NCI-H1105 (cell line): Measurements from ENCODE around the gene TMEM207.
"Not testable (repeated sequence)": the region's sequence is repeated elsewhere in the genome, so short reads cannot be mapped to it uniquely, and the experiment has no call there.

Source experiments
- DNase-seq: peaks from one replicate; lab custom pipeline; 2025; lab: John Stamatoyannopoulos, UW

The TMEM207 gene

GRCh38 chr3:190449801-190450200, at the start of gene TMEM207:
TMEM207 (minus strand) TSS chr3:190449901; CDS start chr3:190449809, 92 bp downstream.
- DNase-seq = no peak

GRCh38 chr3:190499122-190499521, 49.4 kb upstream of the TMEM207 start:
- DNase-seq = no peak

DNA sequence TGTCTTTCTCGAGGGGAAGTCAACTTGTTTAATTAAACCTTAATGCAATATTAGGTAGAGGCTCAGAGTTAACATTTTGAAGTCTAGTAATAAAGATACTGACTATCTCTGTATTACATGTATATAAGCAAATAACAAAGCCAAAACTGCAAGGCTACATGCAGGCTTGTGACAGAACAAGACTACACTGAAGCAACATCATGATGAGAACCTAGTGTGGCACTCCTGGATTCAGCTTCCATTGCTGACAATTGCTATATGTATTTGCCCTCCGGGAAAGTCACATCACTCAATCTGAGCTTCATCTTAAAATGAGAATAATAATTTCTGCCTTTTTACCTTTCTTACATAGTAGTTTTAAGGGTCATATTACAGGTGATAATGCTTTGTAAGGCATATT, 48.6 kb upstream of the TMEM207 start:
- no peak for DNase-seq

DNA sequence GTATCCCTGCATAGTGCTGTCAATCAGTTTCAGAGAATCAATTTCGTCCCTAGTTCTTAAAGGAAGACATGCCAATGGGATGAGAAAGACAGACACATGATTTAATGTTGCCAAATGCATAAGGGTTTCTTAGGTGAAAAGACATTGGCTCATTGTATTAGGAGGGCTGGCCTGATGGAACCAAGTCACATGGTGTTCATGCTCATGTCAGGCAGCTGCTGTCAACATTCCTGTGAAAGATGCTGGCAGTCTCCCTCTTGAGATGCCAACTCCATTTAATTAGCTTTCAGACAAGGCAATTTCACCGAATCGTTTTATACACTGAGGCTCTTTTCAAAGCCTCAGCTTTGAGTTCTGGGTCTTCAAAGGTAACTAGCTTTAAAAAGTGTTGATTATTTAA, 48.1 kb upstream of the TMEM207 start:
- DNase-seq = peak; percentile 55

DNA sequence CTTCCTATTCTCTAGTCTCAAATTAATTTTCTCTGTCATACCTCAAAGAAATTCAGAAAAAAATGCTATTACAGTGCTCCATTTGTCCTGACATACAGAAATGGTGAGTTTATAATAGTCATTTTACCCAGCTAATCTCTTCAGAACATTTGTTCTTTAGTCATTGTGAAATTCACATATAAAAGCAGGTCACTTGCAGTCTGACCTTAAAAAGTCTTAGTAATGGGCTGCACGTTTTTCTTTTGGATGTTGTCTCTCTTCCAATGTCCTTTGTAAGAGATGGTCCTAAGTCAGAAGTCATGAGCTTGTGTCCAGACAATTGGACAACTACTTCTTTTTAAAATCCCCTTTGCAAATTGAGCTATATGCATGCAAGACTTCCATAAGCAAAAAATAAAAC, 47.2 kb upstream of the TMEM207 start:
- DNase-seq = no peak

DNA sequence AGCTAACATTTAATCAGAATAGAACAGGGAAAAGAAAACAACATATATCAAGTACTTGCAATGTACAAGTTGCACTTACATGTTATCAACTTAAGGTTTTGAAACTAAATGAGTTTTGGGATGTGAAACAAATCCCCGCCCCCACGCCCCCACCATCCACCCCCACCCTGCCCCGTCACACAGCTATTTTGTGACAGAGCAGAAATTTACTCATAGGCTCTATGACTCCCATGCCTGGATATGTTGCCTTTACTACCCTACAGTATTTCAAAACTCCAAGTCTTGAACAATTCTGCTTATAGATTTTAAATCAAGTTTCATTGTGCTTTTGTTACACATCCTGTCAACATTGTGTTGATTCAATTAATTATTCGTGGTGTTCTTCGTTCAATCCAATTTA, 46.1 kb upstream of the TMEM207 start:
- no peak for DNase-seq

DNA sequence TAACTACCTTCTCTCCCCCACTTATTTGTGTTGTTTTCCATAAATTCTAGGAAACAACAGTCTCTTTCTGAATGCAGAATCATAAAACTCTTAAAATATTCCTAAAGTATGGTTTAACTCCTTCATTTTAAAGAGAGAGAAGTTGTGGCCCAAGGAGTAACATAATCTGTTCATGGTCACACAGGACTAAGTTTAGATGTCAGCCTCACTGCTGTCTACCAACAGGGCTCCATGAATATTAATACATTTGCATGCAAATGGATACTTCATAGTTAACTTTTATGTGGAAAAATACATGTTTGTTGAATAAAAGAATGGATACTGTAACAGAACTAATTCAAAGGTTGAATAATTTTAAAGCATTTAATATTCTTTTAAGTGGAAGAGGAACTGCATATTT, 45.7 kb upstream of the TMEM207 start:
- no peak for DNase-seq

DNA sequence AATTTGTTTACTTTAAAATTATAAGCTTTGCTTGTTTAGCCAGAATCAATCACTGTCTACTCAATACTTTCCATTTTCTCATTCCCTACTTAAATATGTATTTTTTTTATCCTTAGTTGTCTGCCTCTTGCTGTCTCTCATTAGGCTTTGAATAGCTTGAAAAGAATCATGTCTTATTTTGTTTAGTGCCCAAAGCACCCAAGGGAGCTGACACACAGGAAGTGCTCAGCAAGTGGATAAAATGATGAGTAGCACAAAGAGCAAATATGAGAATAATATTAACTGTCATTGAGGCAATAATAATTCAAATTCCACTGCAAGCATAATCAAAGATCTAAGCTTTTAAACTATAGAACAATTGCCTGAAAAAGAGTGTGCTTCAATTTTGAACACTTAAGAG, 45.2 kb upstream of the TMEM207 start:
- DNase-seq = no peak

GRCh38 chr3:190492966-190493365, 43.3 kb upstream of the TMEM207 start:
- no peak for DNase-seq

- no peak for DNase-seq
Observed at GRCh38 chr3:190492129-190492528, 42.4 kb upstream of the TMEM207 start.

- DNase-seq = no peak
Observed at GRCh38 chr3:190491533-190492054, 41.9 kb upstream of the TMEM207 start.

- no peak for DNase-seq
Observed at GRCh38 chr3:190486908-190487607, 37.4 kb upstream of the TMEM207 start.

DNA sequence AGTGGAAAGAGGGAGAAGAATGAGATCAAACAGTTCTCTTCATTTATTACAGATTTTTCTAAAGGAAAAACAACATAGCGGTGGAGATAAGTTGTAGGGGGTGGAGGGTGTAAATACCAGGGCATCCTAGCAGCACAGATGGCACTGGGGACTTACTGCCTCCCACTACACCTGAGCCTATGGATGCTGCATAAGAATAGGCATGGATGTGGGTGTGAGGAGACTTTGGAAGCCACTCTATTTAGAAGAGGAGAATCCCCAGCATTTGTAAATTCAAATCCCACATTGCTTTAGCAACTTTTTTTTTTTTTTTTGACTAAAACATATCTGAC, 36.8 kb upstream of the TMEM207 start:
- DNase-seq = no peak

DNA sequence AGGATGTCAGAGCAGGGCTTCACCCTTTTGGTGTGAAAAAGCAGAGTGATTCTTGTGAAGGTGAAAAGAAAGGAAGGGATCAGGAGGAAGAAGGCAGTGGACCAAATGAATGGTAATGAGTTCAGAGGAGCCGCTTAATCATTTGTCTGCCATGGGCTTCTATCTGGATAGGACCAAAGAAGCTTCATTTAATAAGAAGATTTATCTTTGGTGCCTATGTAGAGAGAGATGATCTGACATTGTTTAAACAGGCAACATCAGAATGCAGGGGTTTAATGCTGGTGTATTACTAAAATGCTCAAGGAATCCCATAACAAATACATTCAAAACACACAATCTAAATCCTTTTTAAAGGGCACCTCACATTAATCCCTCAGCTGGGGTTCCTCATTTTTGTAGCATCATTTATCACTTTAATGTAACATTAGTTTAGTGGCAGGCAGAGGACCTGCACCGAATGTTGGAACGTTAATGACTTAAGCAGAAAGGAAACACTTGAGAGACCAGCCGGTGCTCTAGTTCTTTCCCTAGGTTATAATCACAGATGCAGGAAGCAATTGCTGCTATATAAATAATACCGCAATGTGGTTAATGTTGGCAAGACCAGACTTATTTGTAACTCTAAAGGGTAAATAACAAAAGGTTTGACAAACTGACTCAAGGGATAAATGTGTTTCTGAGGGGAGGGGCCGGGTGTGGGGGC, 36.3 kb upstream of the TMEM207 start:
- DNase-seq = peak; percentile 28

DNA sequence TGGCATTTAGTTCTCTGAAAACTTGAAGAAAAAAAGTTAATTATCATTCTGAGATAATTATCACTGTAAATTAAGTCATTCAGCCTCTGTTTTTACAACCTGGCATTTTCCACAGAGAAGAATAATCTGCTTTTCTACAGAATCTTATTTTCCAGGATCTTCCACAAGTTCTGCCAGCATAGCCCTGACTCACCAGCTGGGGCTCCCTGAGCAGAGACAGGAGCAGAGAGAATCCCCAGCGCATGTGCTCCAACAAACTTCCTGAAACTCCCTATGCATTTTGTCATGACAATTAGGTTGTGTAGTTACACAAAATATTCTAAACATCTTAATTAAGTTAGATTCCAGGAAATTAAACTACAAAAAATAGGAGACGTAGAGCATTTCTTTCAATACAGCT, 32.1 kb upstream of the TMEM207 start:
- DNase-seq = no peak

- not testable (repeated sequence) for DNase-seq
Observed at GRCh38 chr3:190473261-190473660, 23.6 kb upstream of the TMEM207 start.

GRCh38 chr3:190467922-190468321, 18.2 kb upstream of the TMEM207 start:
- no peak for DNase-seq

- DNase-seq = peak; percentile 16
Observed at GRCh38 chr3:190458040-190458439, 8.3 kb upstream of the TMEM207 start.

DNA sequence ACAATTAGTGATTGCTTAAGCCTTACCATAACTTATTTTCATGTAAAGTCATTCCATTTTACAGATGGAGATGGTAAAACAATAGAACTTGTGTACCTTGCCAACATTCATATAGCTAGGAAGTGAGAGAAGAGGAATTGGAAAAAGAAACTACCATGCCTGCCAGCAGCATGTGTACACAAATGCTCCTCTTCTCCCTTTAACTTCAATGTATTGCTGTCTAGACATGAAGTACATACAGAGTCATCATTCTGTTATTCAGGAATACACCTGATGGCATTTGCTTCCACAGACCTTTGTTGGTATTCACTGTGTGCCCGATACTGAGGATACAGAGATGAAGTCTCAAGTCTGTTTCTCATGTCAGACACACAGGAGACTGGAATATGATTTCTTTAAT, 7.1 kb upstream of the TMEM207 start:
- DNase-seq = no peak

DNA sequence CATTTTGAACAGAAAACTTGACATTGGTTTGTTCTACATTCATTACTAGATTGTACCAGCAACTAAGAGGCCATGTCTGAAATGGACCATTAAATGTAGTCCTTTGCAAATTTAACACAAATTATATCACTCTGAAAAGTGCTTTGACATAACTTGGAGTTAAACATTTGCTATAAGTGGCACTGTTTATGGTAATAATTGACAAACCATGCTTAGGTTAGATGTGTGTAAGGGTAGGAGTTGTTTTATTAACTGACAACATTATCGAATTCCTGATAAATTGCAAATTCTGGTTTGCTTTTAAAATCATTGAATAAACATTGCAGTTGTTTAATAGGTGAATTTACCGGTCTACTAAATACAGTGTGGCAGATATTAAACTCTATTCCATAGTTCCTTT, 6.1 kb upstream of the TMEM207 start:
- DNase-seq = no peak

- no peak for DNase-seq
Observed at GRCh38 chr3:190448256-190448655, 1.4 kb downstream of the TMEM207 start.

DNA sequence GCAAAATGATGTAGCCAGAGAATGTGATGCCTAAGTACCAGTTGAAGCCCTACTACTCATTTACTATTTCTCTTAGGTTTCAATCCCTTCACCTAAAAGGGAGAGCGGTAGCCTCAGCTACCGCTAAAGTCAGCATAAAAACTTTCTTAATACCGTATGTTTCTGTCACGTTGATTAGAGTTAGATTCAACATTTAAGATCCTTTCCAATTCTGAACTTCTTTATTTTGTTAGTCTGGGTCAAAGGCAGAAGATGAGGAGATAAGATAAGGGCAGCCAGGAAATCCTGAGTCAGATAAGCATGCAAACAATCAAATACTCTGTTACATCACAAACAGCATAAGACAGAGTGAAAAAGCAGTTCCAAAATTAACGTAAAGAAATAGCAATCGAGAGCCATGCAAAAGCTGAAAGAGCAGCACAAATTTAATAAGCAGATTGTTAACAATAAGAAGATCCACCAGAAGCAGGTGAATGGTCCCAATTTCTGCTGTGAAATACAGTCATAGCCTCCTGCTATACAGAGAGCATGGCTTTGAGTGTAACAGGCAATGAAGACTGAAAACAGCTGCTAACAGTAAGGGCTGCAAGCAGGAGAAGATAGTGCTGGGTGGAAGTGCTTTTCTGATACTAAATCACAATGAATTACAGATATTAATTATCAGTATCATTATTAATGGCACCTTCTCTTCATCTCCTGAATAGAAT, 3.0 kb downstream of the TMEM207 start:
- no peak for DNase-seq

DNA sequence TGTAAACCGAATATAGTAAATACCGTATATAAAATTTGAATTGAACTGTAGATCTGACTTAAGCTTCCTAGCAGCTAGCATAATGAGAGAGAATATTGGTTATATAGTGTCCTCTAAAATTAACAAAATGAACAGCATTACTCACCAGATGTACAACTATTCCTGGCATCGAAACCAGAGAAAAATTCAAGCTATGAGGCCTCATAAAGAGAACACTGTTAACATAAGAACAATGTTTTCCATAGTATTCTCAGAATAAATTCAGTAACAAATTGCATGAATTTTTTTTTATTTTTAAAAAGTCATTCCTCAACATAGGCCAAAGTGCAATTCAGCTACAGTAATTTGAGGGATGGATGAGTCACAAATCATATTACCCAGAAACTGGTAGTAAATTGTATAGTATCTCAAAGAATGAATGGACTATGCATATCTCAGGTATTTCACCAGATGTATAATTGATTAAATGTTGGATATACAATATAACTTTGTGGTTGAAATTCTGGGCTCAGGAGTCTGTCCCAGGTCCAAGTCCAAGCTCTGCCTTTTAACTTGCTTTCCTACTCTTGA, 5.0 kb downstream of the TMEM207 start:
- DNase-seq = no peak
